Progenitor cell of endocrine pancreas (in vitro differentiated cells): ENCODE data around the gene GRAMD2A. TPM values are rescaled to one million over a fixed set of nuclear protein-coding genes. Genes with fewer than 3 reads are reported as not detected.

Experiments
- DNase-seq: peaks from one replicate; pipeline ENCODE4 v3.0.0; 2021; ENCODE audit warnings: low spot score; ENCODE audit not compliant: unreplicated experiment
- H3K27ac Mint-ChIP-seq: 2 replicates; pipeline ENCODE4 v1.8.0; 2021; ENCODE audit warnings: mild to moderate bottlenecking, moderate library complexity, mixed read lengths
- H3K27me3 Mint-ChIP-seq: 2 replicates; pipeline ENCODE4 v1.8.0; 2021; ENCODE audit warnings: mixed read lengths
- H3K36me3 Mint-ChIP-seq: 2 replicates; pipeline ENCODE4 v1.8.0; 2022; ENCODE audit warnings: mixed read lengths; ENCODE audit not compliant: insufficient read depth
- H3K4me1 Mint-ChIP-seq: 2 replicates; pipeline ENCODE4 v1.8.0; 2021; ENCODE audit warnings: low read depth, mixed read lengths
- H3K4me3 Mint-ChIP-seq: 2 replicates; pipeline ENCODE4 v1.8.0; 2021; ENCODE audit warnings: low read depth, mild to moderate bottlenecking, moderate library complexity, mixed read lengths
- H3K9me3 Mint-ChIP-seq: 2 replicates; pipeline ENCODE4 v1.8.0; 2021; ENCODE audit warnings: low read depth, mixed read lengths
- total RNA-seq: library from RNA; stranded (reverse); gene quantifications from 2 replicates; pipeline ENCODE4 v1.2.1, GENCODE V29; 2021
- TF ChIP-seq, protein P1 (sequence below): fragments of 200-600 bp; sonication (generic); IDR thresholded peaks from one replicate; pipeline ENCODE4 v1.5.0; 2021; ENCODE audit warnings: antibody characterized with exemption, mild to moderate bottlenecking; ENCODE audit not compliant: unreplicated experiment

The GRAMD2A gene
- total RNA-seq, 1 donor from 2014 or later: 4.0 TPM

- Mint-ChIP-seq H3K27ac (peak overlapping the region; percentile 37), H3K4me3 (no peak overlapping the region), H3K4me1 (peaks cover 3% of the 10 kb centered on the region), H3K36me3 (no peaks in the 10 kb centered on the region), H3K9me3 (no peaks in the 10 kb centered on the region), H3K27me3 (peaks cover 34% of the 10 kb centered on the region)
- no peak for DNase-seq
- TF ChIP-seq, protein P1, sequence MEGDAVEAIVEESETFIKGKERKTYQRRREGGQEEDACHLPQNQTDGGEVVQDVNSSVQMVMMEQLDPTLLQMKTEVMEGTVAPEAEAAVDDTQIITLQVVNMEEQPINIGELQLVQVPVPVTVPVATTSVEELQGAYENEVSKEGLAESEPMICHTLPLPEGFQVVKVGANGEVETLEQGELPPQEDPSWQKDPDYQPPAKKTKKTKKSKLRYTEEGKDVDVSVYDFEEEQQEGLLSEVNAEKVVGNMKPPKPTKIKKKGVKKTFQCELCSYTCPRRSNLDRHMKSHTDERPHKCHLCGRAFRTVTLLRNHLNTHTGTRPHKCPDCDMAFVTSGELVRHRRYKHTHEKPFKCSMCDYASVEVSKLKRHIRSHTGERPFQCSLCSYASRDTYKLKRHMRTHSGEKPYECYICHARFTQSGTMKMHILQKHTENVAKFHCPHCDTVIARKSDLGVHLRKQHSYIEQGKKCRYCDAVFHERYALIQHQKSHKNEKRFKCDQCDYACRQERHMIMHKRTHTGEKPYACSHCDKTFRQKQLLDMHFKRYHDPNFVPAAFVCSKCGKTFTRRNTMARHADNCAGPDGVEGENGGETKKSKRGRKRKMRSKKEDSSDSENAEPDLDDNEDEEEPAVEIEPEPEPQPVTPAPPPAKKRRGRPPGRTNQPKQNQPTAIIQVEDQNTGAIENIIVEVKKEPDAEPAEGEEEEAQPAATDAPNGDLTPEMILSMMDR: no peak
Measured at GRCh38 chr15:72178976-72179585, 18.5 kb downstream of the GRAMD2A start.

- H3K4me3 Mint-ChIP-seq: no peak overlapping the region
- no peak for DNase-seq
- no peak overlapping the region for H3K27ac Mint-ChIP-seq
- peaks cover 22% of the 10 kb centered on the region for H3K27me3 Mint-ChIP-seq
- H3K4me1 Mint-ChIP-seq: no peaks in the 10 kb centered on the region
- H3K36me3 Mint-ChIP-seq: no peaks in the 10 kb centered on the region
- TF ChIP-seq, protein P1: no peak
- H3K9me3 Mint-ChIP-seq: no peaks in the 10 kb centered on the region
Measured at GRCh38 chr15:72176743-72177142, 20.8 kb downstream of the GRAMD2A start.

DNA sequence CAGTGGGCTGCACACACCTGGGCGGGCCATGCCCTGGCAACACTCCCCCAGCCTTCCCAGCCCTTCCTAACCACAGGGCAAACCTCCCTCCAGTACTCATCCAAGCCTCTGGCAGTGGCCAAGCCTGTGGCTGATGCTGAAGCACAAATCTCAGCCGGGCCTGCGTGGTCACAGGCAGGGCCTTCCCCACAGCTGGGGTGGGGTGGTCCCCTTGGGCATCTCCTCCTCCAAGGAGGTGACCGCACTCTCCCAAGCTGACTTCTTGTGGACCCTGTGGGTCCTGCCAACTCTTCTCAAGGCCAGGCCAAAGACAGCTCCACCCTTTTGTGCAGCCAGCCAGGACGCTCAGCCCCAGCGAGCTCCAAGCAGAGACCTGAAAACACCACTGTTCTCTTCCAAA lies 21.4 kb downstream of the GRAMD2A start:
- no peaks in the 10 kb centered on the region for H3K9me3 Mint-ChIP-seq
- TF ChIP-seq, protein P1: no peak
- no peaks in the 10 kb centered on the region for H3K4me1 Mint-ChIP-seq
- DNase-seq: no peak
- H3K27ac Mint-ChIP-seq: no peak overlapping the region
- no peak overlapping the region for H3K4me3 Mint-ChIP-seq
- no peaks in the 10 kb centered on the region for H3K36me3 Mint-ChIP-seq
- H3K27me3 Mint-ChIP-seq: peaks cover 16% of the 10 kb centered on the region

- TF ChIP-seq, protein P1: no peak
- no peak for DNase-seq
- Mint-ChIP-seq H3K4me1 (no peaks in the 10 kb centered on the region), H3K27me3 (peaks cover 12% of the 10 kb centered on the region), H3K36me3 (no peaks in the 10 kb centered on the region), H3K9me3 (no peaks in the 10 kb centered on the region), H3K4me3 (no peak overlapping the region), H3K27ac (peak overlapping the region; percentile 12)
Measured at GRCh38 chr15:72175186-72176044, 22.2 kb downstream of the GRAMD2A start.

- H3K27ac Mint-ChIP-seq: peak overlapping the region; percentile 12
- DNase-seq: no peak
- TF ChIP-seq, protein P1: no peak
- no peaks in the 10 kb centered on the region for H3K36me3 Mint-ChIP-seq
- no peaks in the 10 kb centered on the region for H3K9me3 Mint-ChIP-seq
- no peaks in the 10 kb centered on the region for H3K4me1 Mint-ChIP-seq
- peaks cover 12% of the 10 kb centered on the region for H3K27me3 Mint-ChIP-seq
- H3K4me3 Mint-ChIP-seq: no peak overlapping the region
Measured at GRCh38 chr15:72174551-72175165, 22.9 kb downstream of the GRAMD2A start.
